ENCODE results near the gene CLEC2D. TPM values are rescaled to one million over a fixed set of nuclear protein-coding genes. Genes with fewer than 3 reads are reported as not detected.
"Not testable (repeated sequence)": the region's sequence is repeated elsewhere in the genome, so short reads cannot be mapped to it uniquely, and the experiment has no call there.

CLEC2D gene
- total RNA-seq, 4 donors from 2014 or later = 3.4 to 7.5 (median 3.8) TPM

GRCh38 chr12:9673404-9674225, 4.1 kb downstream of the CLEC2D start:
- Histone ChIP-seq H3K4me3 (no peak overlapping the region), H3K27me3 (no peaks in the 10 kb centered on the region)

GRCh38 chr12:9674226-9674590, 4.7 kb downstream of the CLEC2D start:
- peaks cover 0 to 5% (median 0%) of the 10 kb centered on the region in 4 donors for H3K36me3 ChIP-seq
- TF ChIP-seq, protein P1, sequence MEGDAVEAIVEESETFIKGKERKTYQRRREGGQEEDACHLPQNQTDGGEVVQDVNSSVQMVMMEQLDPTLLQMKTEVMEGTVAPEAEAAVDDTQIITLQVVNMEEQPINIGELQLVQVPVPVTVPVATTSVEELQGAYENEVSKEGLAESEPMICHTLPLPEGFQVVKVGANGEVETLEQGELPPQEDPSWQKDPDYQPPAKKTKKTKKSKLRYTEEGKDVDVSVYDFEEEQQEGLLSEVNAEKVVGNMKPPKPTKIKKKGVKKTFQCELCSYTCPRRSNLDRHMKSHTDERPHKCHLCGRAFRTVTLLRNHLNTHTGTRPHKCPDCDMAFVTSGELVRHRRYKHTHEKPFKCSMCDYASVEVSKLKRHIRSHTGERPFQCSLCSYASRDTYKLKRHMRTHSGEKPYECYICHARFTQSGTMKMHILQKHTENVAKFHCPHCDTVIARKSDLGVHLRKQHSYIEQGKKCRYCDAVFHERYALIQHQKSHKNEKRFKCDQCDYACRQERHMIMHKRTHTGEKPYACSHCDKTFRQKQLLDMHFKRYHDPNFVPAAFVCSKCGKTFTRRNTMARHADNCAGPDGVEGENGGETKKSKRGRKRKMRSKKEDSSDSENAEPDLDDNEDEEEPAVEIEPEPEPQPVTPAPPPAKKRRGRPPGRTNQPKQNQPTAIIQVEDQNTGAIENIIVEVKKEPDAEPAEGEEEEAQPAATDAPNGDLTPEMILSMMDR (IDR thresholded peaks at IDR 0.05) = no peak
- TF ChIP-seq POLR2A (IDR thresholded peaks at IDR 0.05; ENCODE audit: low read depth) (no peak), EP300 (IDR thresholded peaks at IDR 0.05) (no peak), POLR2AphosphoS5 (IDR thresholded peaks at IDR 0.05) (no peak)
- intact Hi-C loops (cut with DNase I) = no loop called here
- 82% methylated on average over 2 of the region's 2 CpGs for WGBS
- H3K9me3 ChIP-seq = no peaks in the 10 kb centered on the region
- H3K4me1 ChIP-seq = peaks cover 10 to 11% (median 11%) of the 10 kb centered on the region in 4 donors
- H3K4me3 ChIP-seq = no peak overlapping the region
- no peak overlapping the region for H3K27ac ChIP-seq (replicated peaks in 1 of 4)
- H3K27me3 ChIP-seq = no peaks in the 10 kb centered on the region
- no peak for DNase-seq (ENCODE audit: extremely low spot score)

More at GRCh38 chr12:9673404-9674225, 4.1 kb downstream of the CLEC2D start:
- DNase-seq (ENCODE audit: extremely low spot score) = no peak
- 68% methylated on average over 2 of the region's 6 CpGs for WGBS
- no peak for TF ChIP-seq EP300 (IDR thresholded peaks at IDR 0.05)
- no peak for TF ChIP-seq POLR2AphosphoS5 (IDR thresholded peaks at IDR 0.05)
- TF ChIP-seq POLR2A (IDR thresholded peaks at IDR 0.05; ENCODE audit: low read depth) = no peak
- TF ChIP-seq, protein P1 (IDR thresholded peaks at IDR 0.05) = no peak
- peak overlapping the region in 1 of 4 donors; percentile 1 for H3K27ac ChIP-seq (replicated peaks in 1 of 4)
- H3K9me3 ChIP-seq = no peaks in the 10 kb centered on the region
- peaks cover 0 to 5% (median 0%) of the 10 kb centered on the region in 4 donors for H3K36me3 ChIP-seq
- intact Hi-C loops (cut with DNase I) = no loop called here
- peaks cover 10 to 11% (median 11%) of the 10 kb centered on the region in 4 donors for H3K4me1 ChIP-seq

DNA sequence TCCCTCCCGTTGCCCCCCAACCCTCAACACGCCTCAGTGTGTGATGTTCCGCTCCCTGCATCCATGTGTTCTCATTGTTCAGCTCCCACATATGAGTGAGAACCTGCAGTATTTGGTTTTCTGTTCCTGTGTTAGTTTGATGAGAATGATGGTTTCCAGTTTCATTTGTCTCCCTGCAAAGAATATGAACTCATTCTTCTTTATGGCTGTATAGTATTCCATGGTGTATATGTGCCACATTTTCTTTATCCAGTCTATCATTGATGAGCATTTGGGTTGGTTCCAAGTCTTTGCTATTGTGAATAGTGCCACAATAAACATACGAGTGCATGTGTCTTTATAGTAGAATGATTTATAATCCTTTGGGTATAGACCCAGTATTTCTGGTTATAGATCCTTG, 13.0 kb downstream of the CLEC2D start:
- H3K27ac ChIP-seq (replicated peaks in 1 of 4); intact Hi-C loops (cut with DNase I); H3K27me3 ChIP-seq; H3K9me3 ChIP-seq; DNase-seq (ENCODE audit: extremely low spot score); H3K4me3 ChIP-seq; H3K4me1 ChIP-seq: not testable (repeated sequence)
- 96% methylated on average over 4 of the region's 4 CpGs for WGBS
- H3K36me3 ChIP-seq = peaks cover 0 to 39% (median 10%) of the 10 kb centered on the region in 4 donors

- H3K9me3 ChIP-seq; DNase-seq (ENCODE audit: extremely low spot score); H3K4me3 ChIP-seq; H3K27ac ChIP-seq (replicated peaks in 1 of 4); H3K4me1 ChIP-seq; H3K27me3 ChIP-seq; intact Hi-C loops (cut with DNase I): not testable (repeated sequence)
- peaks cover 0 to 41% (median 13%) of the 10 kb centered on the region in 4 donors for H3K36me3 ChIP-seq
- 95% methylated on average over 2 of the region's 2 CpGs for WGBS
These were observed 13.4 kb downstream of the CLEC2D start for GRCh38 chr12:9682949-9683348.

- H3K27ac ChIP-seq (replicated peaks in 1 of 4); DNase-seq (ENCODE audit: extremely low spot score); H3K9me3 ChIP-seq; H3K4me3 ChIP-seq; H3K4me1 ChIP-seq; H3K27me3 ChIP-seq; intact Hi-C loops (cut with DNase I): not testable (repeated sequence)
- 92% methylated on average over 4 of the region's 5 CpGs for WGBS
- peaks cover 18 to 62% (median 28%) of the 10 kb centered on the region in 4 donors for H3K36me3 ChIP-seq
These were observed 15.9 kb downstream of the CLEC2D start for GRCh38 chr12:9685366-9685765.

DNA sequence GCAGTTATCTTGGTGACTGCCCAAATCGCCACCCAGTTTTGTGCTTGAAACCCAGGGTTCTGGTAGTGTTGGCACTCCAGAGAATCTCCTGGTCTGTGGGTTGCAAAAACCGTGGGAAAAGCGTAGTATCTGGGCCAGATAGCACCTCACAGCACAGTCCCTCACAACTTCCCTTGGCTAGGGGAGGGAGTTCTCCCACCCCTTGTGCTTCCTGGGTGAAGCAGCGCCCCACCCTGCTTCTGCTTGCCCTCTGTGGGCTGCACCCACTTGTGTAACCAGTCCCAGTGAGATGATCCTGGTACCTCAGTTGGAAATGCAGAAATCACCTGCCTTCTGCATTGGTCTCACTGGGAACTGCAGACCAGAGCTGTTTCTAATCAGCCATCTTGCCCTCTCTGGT, 16.4 kb downstream of the CLEC2D start:
- intact Hi-C loops (cut with DNase I) = no loop called here
- WGBS = 100% methylated on average over 2 of the region's 4 CpGs
- no peaks in the 10 kb centered on the region for H3K4me1 ChIP-seq
- H3K4me3 ChIP-seq = no peak overlapping the region
- DNase-seq (ENCODE audit: extremely low spot score) = no peak
- no peaks in the 10 kb centered on the region for H3K9me3 ChIP-seq
- no peak for TF ChIP-seq POLR2A (IDR thresholded peaks at IDR 0.05; ENCODE audit: low read depth)
- TF ChIP-seq POLR2AphosphoS5 (IDR thresholded peaks at IDR 0.05) = no peak
- TF ChIP-seq, protein P1 (IDR thresholded peaks at IDR 0.05) = no peak
- TF ChIP-seq EP300 (IDR thresholded peaks at IDR 0.05) = no peak
- peaks cover 18 to 60% (median 28%) of the 10 kb centered on the region in 4 donors for H3K36me3 ChIP-seq
- no peak overlapping the region for H3K27ac ChIP-seq (replicated peaks in 1 of 4)
- no peaks in the 10 kb centered on the region for H3K27me3 ChIP-seq

Measured in esophagus muscularis mucosa (tissue), 4 donors.